ENCODE measurements around the gene KATNAL1. TPM values are rescaled to one million over a fixed set of nuclear protein-coding genes. Genes with fewer than 3 reads are reported as not detected.

KATNAL1 gene
- total and polyA plus RNA-seq, 10 of the 15 experiments (the other 5 are each of a cell fraction or from before 2014, with no cell fraction given) = 6.5 to 18.7 (median 11.7) TPM

DNA sequence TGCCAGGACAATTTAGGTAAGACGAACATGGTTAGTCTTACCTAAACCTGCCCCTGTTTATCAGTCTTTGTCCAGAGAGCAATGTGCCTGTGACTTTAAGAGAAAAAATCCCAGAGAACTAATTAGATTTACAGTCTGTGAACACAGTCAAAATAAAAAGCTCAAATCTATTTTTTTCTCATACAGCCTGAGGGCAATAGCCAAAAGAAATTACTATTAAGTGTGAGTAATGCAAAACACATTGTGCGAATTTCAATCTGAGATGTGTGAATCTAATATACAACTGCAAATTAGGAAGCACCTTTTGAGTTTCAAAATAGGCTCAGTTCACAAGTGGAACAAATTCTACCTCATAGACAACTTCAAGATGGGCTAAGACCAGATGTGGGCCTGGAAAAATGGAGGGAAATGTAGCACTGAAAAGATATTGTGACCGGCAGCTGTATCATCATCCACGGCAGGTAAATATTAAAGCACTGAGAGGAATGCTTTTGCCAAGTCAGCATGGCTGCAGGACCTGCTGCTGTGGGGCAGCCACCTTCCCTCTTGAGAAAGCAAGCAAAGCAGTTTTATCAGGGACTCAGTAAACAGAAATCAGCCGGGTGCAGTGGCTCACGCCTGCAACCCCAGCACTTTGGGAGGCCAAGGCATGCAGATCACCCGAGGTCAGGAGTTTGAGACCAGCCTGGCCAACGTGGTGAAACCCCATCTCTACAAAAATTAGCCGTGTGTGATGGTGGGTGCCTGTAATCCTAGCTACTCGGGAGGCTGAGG lies 114.8 kb downstream of the KATNAL1 start:
- FAIRE-seq (no peak), DNase-seq (ENCODE audit: low read depth, low spot score) (peak; percentile 21), ATAC-seq (peak; percentile 8; the same call in 2 of the 3 replicates)
- RAD21 ChIA-PET (ENCODE audit: unreplicated experiment) = interaction anchor here (0.8 to 5.1 kb wide), 7 partner anchors 35 to 162 kb away, joined by 3 to 60 read pairs (median 3); partner anchors contain the start of gene KATNAL1
- no peaks in the 10 kb centered on the region for H3K36me3 ChIP-seq (ENCODE audit: control insufficient read depth in 2 of 2, insufficient read depth in 2 of 2, low read length in 1 of 2)
- H3K4me1 ChIP-seq (ENCODE audit: control insufficient read depth, insufficient read depth, low read length) = peaks cover 34% of the 10 kb centered on the region
- no peak overlapping the region for H2AFZ ChIP-seq (ENCODE audit: control insufficient read depth, low read depth, low read length)
- no peak overlapping the region for H3K4me3 ChIP-seq
- H4K20me1 ChIP-seq (ENCODE audit: control insufficient read depth, insufficient read depth) = no peaks in the 10 kb centered on the region
- BruUV-seq (replicated peaks) = no TSS peak
- WGBS (ENCODE audit: insufficient coverage, insufficient replicate concordance, low lambda C conversion rate, missing lambda C conversion rate) = 61% methylated on average over 10 of the region's 10 CpGs
- H3K79me2 ChIP-seq (ENCODE audit: control insufficient read depth, insufficient read depth, low read length) = no peaks in the 10 kb centered on the region
- POLR2A ChIA-PET = interaction anchor here (1.0 to 1.9 kb wide), 4 partner anchors 34 to 180 kb away, joined by 3 to 8 read pairs (median 5); no protein-coding TSS in a partner anchor
- H3K27me3 ChIP-seq (replicated peaks in 1 of 2; ENCODE audit: control insufficient read depth in 2 of 2, insufficient read depth in 2 of 2, low read length in 1 of 2) = no peaks in the 10 kb centered on the region
- no peak overlapping the region for H3K27ac ChIP-seq (ENCODE audit: control insufficient read depth, insufficient read depth)
- no peaks in the 10 kb centered on the region; the same call in 2 of the 3 replicates for H3K9me3 ChIP-seq (replicated peaks; ENCODE audit: control insufficient read depth, insufficient read depth, low read length)
- SMC1A ChIA-PET (ENCODE audit: uncharacterized antibody, unreplicated experiment) = interaction anchor here (0.9 to 4.5 kb wide), 17 partner anchors 12 to 266 kb away, joined by 3 to 32 read pairs (median 4); no protein-coding TSS in a partner anchor
- H3K9ac ChIP-seq (ENCODE audit: control insufficient read depth, insufficient read depth, low read length) = no peak overlapping the region
- intact Hi-C loops (cut with micrococcal nuclease; ENCODE audit: unreplicated experiment) = loop anchor here (10.0 kb wide), 1 partner anchor 48 kb away; no protein-coding TSS in a partner anchor
- in situ Hi-C loops (cut with MboI) = no loop called here
- no peak overlapping the region for H3K4me2 ChIP-seq (ENCODE audit: control insufficient read depth, insufficient read depth)
- CTCF ChIA-PET = interaction anchor here (0.7 to 2.8 kb wide), 4 partner anchors 17 to 77 kb away, joined by 3 to 11 read pairs (median 4); no protein-coding TSS in a partner anchor
- TF ChIP-seq, protein P1, sequence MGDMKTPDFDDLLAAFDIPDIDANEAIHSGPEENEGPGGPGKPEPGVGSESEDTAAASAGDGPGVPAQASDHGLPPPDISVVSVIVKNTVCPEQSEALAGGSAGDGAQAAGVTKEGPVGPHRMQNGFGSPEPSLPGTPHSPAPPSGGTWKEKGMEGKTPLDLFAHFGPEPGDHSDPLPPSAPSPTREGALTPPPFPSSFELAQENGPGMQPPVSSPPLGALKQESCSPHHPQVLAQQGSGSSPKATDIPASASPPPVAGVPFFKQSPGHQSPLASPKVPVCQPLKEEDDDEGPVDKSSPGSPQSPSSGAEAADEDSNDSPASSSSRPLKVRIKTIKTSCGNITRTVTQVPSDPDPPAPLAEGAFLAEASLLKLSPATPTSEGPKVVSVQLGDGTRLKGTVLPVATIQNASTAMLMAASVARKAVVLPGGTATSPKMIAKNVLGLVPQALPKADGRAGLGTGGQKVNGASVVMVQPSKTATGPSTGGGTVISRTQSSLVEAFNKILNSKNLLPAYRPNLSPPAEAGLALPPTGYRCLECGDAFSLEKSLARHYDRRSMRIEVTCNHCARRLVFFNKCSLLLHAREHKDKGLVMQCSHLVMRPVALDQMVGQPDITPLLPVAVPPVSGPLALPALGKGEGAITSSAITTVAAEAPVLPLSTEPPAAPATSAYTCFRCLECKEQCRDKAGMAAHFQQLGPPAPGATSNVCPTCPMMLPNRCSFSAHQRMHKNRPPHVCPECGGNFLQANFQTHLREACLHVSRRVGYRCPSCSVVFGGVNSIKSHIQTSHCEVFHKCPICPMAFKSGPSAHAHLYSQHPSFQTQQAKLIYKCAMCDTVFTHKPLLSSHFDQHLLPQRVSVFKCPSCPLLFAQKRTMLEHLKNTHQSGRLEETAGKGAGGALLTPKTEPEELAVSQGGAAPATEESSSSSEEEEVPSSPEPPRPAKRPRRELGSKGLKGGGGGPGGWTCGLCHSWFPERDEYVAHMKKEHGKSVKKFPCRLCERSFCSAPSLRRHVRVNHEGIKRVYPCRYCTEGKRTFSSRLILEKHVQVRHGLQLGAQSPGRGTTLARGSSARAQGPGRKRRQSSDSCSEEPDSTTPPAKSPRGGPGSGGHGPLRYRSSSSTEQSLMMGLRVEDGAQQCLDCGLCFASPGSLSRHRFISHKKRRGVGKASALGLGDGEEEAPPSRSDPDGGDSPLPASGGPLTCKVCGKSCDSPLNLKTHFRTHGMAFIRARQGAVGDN (IDR thresholded peaks at IDR 0.05) = 0 out of 2 replicates have a peak, but pooled peaks have one; percentile 28
- no peak for TF ChIP-seq ZNF217 (IDR thresholded peaks at IDR 0.05)
- TF ChIP-seq MEF2A (IDR thresholded peaks at IDR 0.05; ENCODE audit: insufficient read depth, low read depth, low read length) = no peak
- TF ChIP-seq WRNIP1 (IDR thresholded peaks at IDR 0.05; ENCODE audit: borderline replicate concordance, low read depth, low read length) = no peak
- TF ChIP-seq, protein P2, sequence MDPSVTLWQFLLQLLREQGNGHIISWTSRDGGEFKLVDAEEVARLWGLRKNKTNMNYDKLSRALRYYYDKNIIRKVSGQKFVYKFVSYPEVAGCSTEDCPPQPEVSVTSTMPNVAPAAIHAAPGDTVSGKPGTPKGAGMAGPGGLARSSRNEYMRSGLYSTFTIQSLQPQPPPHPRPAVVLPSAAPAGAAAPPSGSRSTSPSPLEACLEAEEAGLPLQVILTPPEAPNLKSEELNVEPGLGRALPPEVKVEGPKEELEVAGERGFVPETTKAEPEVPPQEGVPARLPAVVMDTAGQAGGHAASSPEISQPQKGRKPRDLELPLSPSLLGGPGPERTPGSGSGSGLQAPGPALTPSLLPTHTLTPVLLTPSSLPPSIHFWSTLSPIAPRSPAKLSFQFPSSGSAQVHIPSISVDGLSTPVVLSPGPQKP (IDR thresholded peaks at IDR 0.05; ENCODE audit: low read depth, low read length) = no peak
- no peak for TF ChIP-seq MEF2B (IDR thresholded peaks at IDR 0.05; ENCODE audit: partially characterized antibody, poor library complexity, severe bottlenecking)
- TF ChIP-seq KDM1A (IDR thresholded peaks at IDR 0.05; ENCODE audit: borderline replicate concordance) = no peak
- 0 out of 2 replicates have a peak, but pooled peaks have one; percentile 55 for TF ChIP-seq HDGF (IDR thresholded peaks at IDR 0.05)
- peak; percentile 39; the same call in 1 of the 2 replicates for TF ChIP-seq FOXM1 (IDR thresholded peaks at IDR 0.05; ENCODE audit: low read depth, low read length)
- no peak for TF ChIP-seq ESRRA (IDR thresholded peaks at IDR 0.05; ENCODE audit: low read length)
- TF ChIP-seq FOXK2 (IDR thresholded peaks at IDR 0.05) = no peak
- TF ChIP-seq CHD4 (IDR thresholded peaks at IDR 0.05) = no peak
- TF ChIP-seq BACH1 (IDR thresholded peaks at IDR 0.05; ENCODE audit: borderline replicate concordance) = no peak
- no peak for TF ChIP-seq BMI1 (IDR thresholded peaks at IDR 0.05; ENCODE audit: borderline replicate concordance)
- peak; percentile 11; the same call in 1 of the 2 replicates for TF ChIP-seq NFIC (IDR thresholded peaks at IDR 0.05; ENCODE audit: low read depth, low read length)
- TF ChIP-seq, protein P3, sequence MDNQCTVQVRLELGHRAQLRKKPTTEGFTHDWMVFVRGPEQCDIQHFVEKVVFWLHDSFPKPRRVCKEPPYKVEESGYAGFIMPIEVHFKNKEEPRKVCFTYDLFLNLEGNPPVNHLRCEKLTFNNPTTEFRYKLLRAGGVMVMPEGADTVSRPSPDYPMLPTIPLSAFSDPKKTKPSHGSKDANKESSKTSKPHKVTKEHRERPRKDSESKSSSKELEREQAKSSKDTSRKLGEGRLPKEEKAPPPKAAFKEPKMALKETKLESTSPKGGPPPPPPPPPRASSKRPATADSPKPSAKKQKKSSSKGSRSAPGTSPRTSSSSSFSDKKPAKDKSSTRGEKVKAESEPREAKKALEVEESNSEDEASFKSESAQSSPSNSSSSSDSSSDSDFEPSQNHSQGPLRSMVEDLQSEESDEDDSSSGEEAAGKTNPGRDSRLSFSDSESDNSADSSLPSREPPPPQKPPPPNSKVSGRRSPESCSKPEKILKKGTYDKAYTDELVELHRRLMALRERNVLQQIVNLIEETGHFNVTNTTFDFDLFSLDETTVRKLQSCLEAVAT (IDR thresholded peaks at IDR 0.05) = peak; percentile 78; the same call in 1 of the 2 replicates
- no peak for TF ChIP-seq SP1 (IDR thresholded peaks at IDR 0.05; ENCODE audit: low read depth, low read length)
- no peak for TF ChIP-seq CBFB (IDR thresholded peaks at IDR 0.05; ENCODE audit: low read depth)
